Measurements from ENCODE around the gene TRAPPC12.

Gene TRAPPC12

GRCh38 chr2:3526871-3527270 is 147.4 kb downstream of the TRAPPC12 start:
- Mint-ChIP-seq H3K4me1 (ENCODE audit: low read depth in 2 of 2) (peaks cover under 1 to 1% of the 10 kb centered on the region in 2 donors), H3K27ac (no peak overlapping the region), H3K27me3 (no peaks in the 10 kb centered on the region), H3K9me3 (no peaks in the 10 kb centered on the region), H3K4me3 (no peak overlapping the region), H3K36me3 (ENCODE audit: insufficient read depth) (no peaks in the 10 kb centered on the region)
- ATAC-seq (replicated peaks) (no peak), DNase-seq (no peak)

GRCh38 chr2:3527886-3528785 is 148.6 kb downstream of the TRAPPC12 start:
- Mint-ChIP-seq H3K27me3 (no peaks in the 10 kb centered on the region), H3K4me3 (no peak overlapping the region), H3K27ac (no peak overlapping the region)

More at GRCh38 chr2:3527886-3528785, 148.6 kb downstream of the TRAPPC12 start:
- DNase-seq (no peak), ATAC-seq (replicated peaks) (no peak)
- Mint-ChIP-seq H3K4me1 (ENCODE audit: low read depth in 2 of 2) (no peaks in the 10 kb centered on the region), H3K9me3 (no peaks in the 10 kb centered on the region), H3K36me3 (ENCODE audit: insufficient read depth) (no peaks in the 10 kb centered on the region)

All from effector memory CD8-positive, alpha-beta T cell (primary cell).